Measurements from ENCODE around the gene SPOCK1. TPM values are rescaled to one million over a fixed set of nuclear protein-coding genes. Genes with fewer than 3 reads are reported as not detected.

SPOCK1 gene
- polyA plus RNA-seq, 4 donors, result 5.9 to 39.6 (median 14.2) TPM

- no peak for DNase-seq (ENCODE audit: low read depth in 4 of 4, low spot score in 3 of 4)
Observed at GRCh38 chr5:137450759-137451158, 48.4 kb downstream of the SPOCK1 start.

- no peak for DNase-seq (ENCODE audit: low read depth in 4 of 4, low spot score in 3 of 4)
Observed at GRCh38 chr5:137448868-137449267, 50.3 kb downstream of the SPOCK1 start.

GRCh38 chr5:137446615-137447014, 52.5 kb downstream of the SPOCK1 start:
- no peak for DNase-seq (ENCODE audit: low read depth in 4 of 4, low spot score in 3 of 4)

- no peak for DNase-seq (ENCODE audit: low read depth in 4 of 4, low spot score in 3 of 4)
Observed at GRCh38 chr5:137446151-137446550, 53.0 kb downstream of the SPOCK1 start.

GRCh38 chr5:137442660-137443059, 56.5 kb downstream of the SPOCK1 start:
- no peak for DNase-seq (ENCODE audit: low read depth in 4 of 4, low spot score in 3 of 4)

- DNase-seq (ENCODE audit: low read depth in 4 of 4, low spot score in 3 of 4), result no peak
Observed at GRCh38 chr5:137441476-137441875, 57.6 kb downstream of the SPOCK1 start.

GRCh38 chr5:137440795-137441194, 58.3 kb downstream of the SPOCK1 start:
- DNase-seq (ENCODE audit: low read depth in 4 of 4, low spot score in 3 of 4), result no peak

- no peak for DNase-seq (ENCODE audit: low read depth in 4 of 4, low spot score in 3 of 4)
Observed at GRCh38 chr5:137439645-137440044, 59.5 kb downstream of the SPOCK1 start.

- DNase-seq (ENCODE audit: low read depth in 4 of 4, low spot score in 3 of 4), result no peak
Observed at GRCh38 chr5:137438932-137439331, 60.2 kb downstream of the SPOCK1 start.

- no peak for DNase-seq (ENCODE audit: low read depth in 4 of 4, low spot score in 3 of 4)
Observed at GRCh38 chr5:137437774-137438173, 61.4 kb downstream of the SPOCK1 start.

- no peak for DNase-seq (ENCODE audit: low read depth in 4 of 4, low spot score in 3 of 4)
Observed at GRCh38 chr5:137433539-137433938, 65.6 kb downstream of the SPOCK1 start.

- no peak for DNase-seq (ENCODE audit: low read depth in 4 of 4, low spot score in 3 of 4)
Observed at GRCh38 chr5:137432376-137432775, 66.8 kb downstream of the SPOCK1 start.

GRCh38 chr5:137431051-137431450, 68.1 kb downstream of the SPOCK1 start:
- peak in 1 of 4 donors; percentile 3 for DNase-seq (ENCODE audit: low read depth in 4 of 4, low spot score in 3 of 4)

- DNase-seq (ENCODE audit: low read depth in 4 of 4, low spot score in 3 of 4), result no peak
Observed at GRCh38 chr5:137415231-137415681, 83.9 kb downstream of the SPOCK1 start.

- no peak for DNase-seq (ENCODE audit: low read depth in 4 of 4, low spot score in 3 of 4)
Observed at GRCh38 chr5:137414112-137414755, 84.9 kb downstream of the SPOCK1 start.

GRCh38 chr5:137412136-137412535, 87.0 kb downstream of the SPOCK1 start:
- DNase-seq (ENCODE audit: low read depth in 4 of 4, low spot score in 3 of 4), result no peak

- DNase-seq (ENCODE audit: low read depth in 4 of 4, low spot score in 3 of 4), result no peak
Observed at GRCh38 chr5:137410234-137411010, 88.7 kb downstream of the SPOCK1 start.

GRCh38 chr5:137409736-137410135, 89.4 kb downstream of the SPOCK1 start:
- DNase-seq (ENCODE audit: low read depth in 4 of 4, low spot score in 3 of 4), result no peak

GRCh38 chr5:137407090-137407489, 92.0 kb downstream of the SPOCK1 start:
- DNase-seq (ENCODE audit: low read depth in 4 of 4, low spot score in 3 of 4), result no peak

GRCh38 chr5:137405393-137405792, 93.7 kb downstream of the SPOCK1 start:
- no peak for DNase-seq (ENCODE audit: low read depth in 4 of 4, low spot score in 3 of 4)

GRCh38 chr5:137403869-137404268, 95.3 kb downstream of the SPOCK1 start:
- DNase-seq (ENCODE audit: low read depth in 4 of 4, low spot score in 3 of 4), result no peak

Measured in left renal pelvis (tissue), 4 donors.